ENCODE results near the gene ZNF846. TPM values are rescaled to one million over a fixed set of nuclear protein-coding genes. Genes with fewer than 3 reads are reported as not detected.

Gene ZNF846
- total RNA-seq (2022) (5.3 and 6.2 TPM in 2 replicates), Bru-seq, nascent RNA (percentile 52 among the genes with signal in this experiment), BruChase-seq, experiment 1, labeled RNA remaining after a 2-hour chase (percentile 55 among the genes with signal in this experiment), BruChase-seq, experiment 2, labeled RNA remaining after a 6-hour chase (percentile 55 among the genes with signal in this experiment)
- long read RNA-seq, partial matches to known transcripts = 0 of 6 reads
- long read RNA-seq, other reads (novel, unspliced or antisense) = 6 of 6 reads

- BruUV-seq (replicated peaks) = no TSS peak
- intact Hi-C loops (cut with micrococcal nuclease; ENCODE audit: unreplicated experiment) = loop anchor here (1.0 kb wide), 2 partner anchors 17 to 24 kb away; no protein-coding TSS in a partner anchor
- no peaks in the 10 kb centered on the region for H3K36me3 ChIP-seq (ENCODE audit: control insufficient read depth, insufficient read depth, low read length)
- H3K27me3 ChIP-seq (replicated peaks; ENCODE audit: control insufficient read depth, insufficient read depth, low read length) = no peaks in the 10 kb centered on the region
- DNase-seq = peak; percentile 95 to 97
- no peaks in the 10 kb centered on the region for H3K9me3 ChIP-seq
- Mint-ChIP-seq H3K4me1 (ENCODE audit: low read depth, unreplicated experiment) (no peaks in the 10 kb centered on the region), H3K36me3 (ENCODE audit: insufficient read depth, unreplicated experiment) (peaks cover 10% of the 10 kb centered on the region), H3K9me3 (ENCODE audit: unreplicated experiment) (peaks cover 11% of the 10 kb centered on the region), H3K27me3 (ENCODE audit: insufficient read depth, unreplicated experiment) (no peaks in the 10 kb centered on the region), H3K4me3 (ENCODE audit: unreplicated experiment) (peak within 1 kb of the TSS; percentile 96), H3K27ac (ENCODE audit: unreplicated experiment) (peak within 1 kb of the TSS; percentile 96)
- H3K4me3 ChIP-seq (ENCODE audit: low read depth, low read length) = peak within 1 kb of the TSS; percentile 89
- ChIA-PET CTCF (interaction anchor here (0.6 to 1.1 kb wide), 2 partner anchors 182 to 184 kb away, joined by 3 read pairs; partner anchors contain the start of gene ZNF121), POLR2A (interaction anchor here (0.6 to 1.1 kb wide), 2 partner anchors 25 to 59 kb away, joined by 3 to 6 read pairs; partner anchors contain the start of gene UBL5)
- no peaks in the 10 kb centered on the region for H3K4me1 ChIP-seq
- TF ChIP-seq, protein P1, sequence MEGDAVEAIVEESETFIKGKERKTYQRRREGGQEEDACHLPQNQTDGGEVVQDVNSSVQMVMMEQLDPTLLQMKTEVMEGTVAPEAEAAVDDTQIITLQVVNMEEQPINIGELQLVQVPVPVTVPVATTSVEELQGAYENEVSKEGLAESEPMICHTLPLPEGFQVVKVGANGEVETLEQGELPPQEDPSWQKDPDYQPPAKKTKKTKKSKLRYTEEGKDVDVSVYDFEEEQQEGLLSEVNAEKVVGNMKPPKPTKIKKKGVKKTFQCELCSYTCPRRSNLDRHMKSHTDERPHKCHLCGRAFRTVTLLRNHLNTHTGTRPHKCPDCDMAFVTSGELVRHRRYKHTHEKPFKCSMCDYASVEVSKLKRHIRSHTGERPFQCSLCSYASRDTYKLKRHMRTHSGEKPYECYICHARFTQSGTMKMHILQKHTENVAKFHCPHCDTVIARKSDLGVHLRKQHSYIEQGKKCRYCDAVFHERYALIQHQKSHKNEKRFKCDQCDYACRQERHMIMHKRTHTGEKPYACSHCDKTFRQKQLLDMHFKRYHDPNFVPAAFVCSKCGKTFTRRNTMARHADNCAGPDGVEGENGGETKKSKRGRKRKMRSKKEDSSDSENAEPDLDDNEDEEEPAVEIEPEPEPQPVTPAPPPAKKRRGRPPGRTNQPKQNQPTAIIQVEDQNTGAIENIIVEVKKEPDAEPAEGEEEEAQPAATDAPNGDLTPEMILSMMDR (IDR thresholded peaks at IDR 0.05; ENCODE audit: insufficient read depth in 1 of 2, low read depth in 1 of 2, low read length in 1 of 2, severe bottlenecking in 1 of 2, unreplicated experiment in 1 of 2) = no peak
Measured at GRCh38 chr19:9768175-9769112, at the start of gene ZNF846. ZNF846 (minus strand) TSS chr19:9768738; CDS start chr19:9764950, 3,788 bp downstream.

DNA sequence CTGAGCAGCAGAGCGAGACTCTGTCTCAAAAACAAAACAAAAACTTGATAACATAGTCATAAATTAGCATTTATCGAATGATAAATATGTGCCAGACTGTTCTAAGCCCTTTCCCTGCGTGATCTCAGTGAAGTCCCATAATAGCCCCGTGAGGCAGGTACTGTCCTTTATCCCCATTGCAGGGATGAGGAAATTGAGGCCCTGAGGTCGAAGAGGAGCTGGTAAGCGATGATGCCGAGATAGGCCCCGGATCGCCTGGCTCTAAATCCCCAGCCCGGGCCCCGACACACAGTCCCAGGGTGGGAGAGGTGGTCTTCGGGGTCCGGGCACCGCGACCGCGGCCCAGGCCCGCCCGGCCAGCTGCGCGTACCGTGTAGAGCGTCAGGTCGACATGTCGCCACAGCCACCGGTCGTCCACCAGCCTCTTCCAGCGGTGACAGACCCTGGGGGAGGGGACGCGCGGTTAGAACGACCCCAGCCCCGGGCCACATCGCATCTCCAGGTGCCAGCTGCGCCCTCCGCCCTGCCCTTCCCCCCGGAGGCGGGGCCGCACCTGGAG lies 49.7 kb upstream of the ZNF846 start:
- TF ChIP-seq, protein P1 (IDR thresholded peaks at IDR 0.05; ENCODE audit: insufficient read depth in 1 of 2, low read depth in 1 of 2, low read length in 1 of 2, severe bottlenecking in 1 of 2, unreplicated experiment in 1 of 2) = no peak
- H3K4me3 Mint-ChIP-seq (ENCODE audit: unreplicated experiment) = peak overlapping the region; percentile 90
- no peaks in the 10 kb centered on the region for H3K27me3 ChIP-seq (replicated peaks; ENCODE audit: control insufficient read depth, insufficient read depth, low read length)
- no peak for DNase-seq
- no peaks in the 10 kb centered on the region for H3K9me3 Mint-ChIP-seq (ENCODE audit: unreplicated experiment)
- intact Hi-C loops (cut with micrococcal nuclease; ENCODE audit: unreplicated experiment) = no loop called here
- peaks cover 5% of the 10 kb centered on the region for H3K4me1 Mint-ChIP-seq (ENCODE audit: low read depth, unreplicated experiment)
- H3K36me3 Mint-ChIP-seq (ENCODE audit: insufficient read depth, unreplicated experiment) = peaks cover 50% of the 10 kb centered on the region
- peaks cover 8% of the 10 kb centered on the region for H3K9me3 ChIP-seq
- peak overlapping the region; percentile 73 for H3K4me3 ChIP-seq (ENCODE audit: low read depth, low read length)
- H3K27ac Mint-ChIP-seq (ENCODE audit: unreplicated experiment) = peak overlapping the region; percentile 92
- H3K4me1 ChIP-seq = peaks cover 5% of the 10 kb centered on the region
- ChIA-PET CTCF (interaction anchor here (1.3 kb wide), 1 partner anchor 23 kb away, joined by 5 read pairs; no protein-coding TSS in a partner anchor), POLR2A (interaction anchor here (0.6 to 1.0 kb wide), 2 partner anchors 9 to 453 kb away, joined by 9 to 11 read pairs; partner anchors contain the start of genes ICAM1 and UBL5)
- no TSS peak for BruUV-seq (replicated peaks)
- H3K36me3 ChIP-seq (ENCODE audit: control insufficient read depth, insufficient read depth, low read length) = no peaks in the 10 kb centered on the region; the same call in 1 of the 2 replicates
- no peaks in the 10 kb centered on the region for H3K27me3 Mint-ChIP-seq (ENCODE audit: insufficient read depth, unreplicated experiment)

DNA sequence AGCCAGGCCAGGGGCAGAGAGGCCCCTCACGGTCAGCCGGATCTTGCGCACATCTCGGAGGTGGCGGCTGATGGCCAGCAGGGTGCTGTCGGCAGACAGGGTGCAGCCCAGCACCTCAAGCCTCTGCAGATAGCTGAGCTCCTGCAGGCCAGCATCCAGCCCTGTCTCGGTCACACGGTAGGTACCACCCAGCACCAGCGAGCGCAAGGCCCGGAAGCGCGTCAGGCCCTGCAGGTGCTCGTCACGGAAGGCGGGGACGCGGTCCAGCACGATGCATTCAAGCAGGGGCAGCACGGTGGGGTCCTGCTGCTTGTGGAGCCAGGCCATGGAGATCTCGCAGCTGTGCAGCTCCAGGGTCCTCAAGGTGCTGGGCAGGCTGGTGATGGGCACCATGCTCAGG lies 42.6 kb upstream of the ZNF846 start:
- Histone ChIP-seq H3K9me3 (peaks cover 6% of the 10 kb centered on the region), H3K4me3 (ENCODE audit: low read depth, low read length) (no peak overlapping the region), H3K36me3 (ENCODE audit: control insufficient read depth, insufficient read depth, low read length) (peaks cover 2% of the 10 kb centered on the region), H3K27me3 (replicated peaks; ENCODE audit: control insufficient read depth, insufficient read depth, low read length) (no peaks in the 10 kb centered on the region), H3K4me1 (no peaks in the 10 kb centered on the region)
- Mint-ChIP-seq H3K9me3 (ENCODE audit: unreplicated experiment) (no peaks in the 10 kb centered on the region), H3K4me1 (ENCODE audit: low read depth, unreplicated experiment) (no peaks in the 10 kb centered on the region), H3K36me3 (ENCODE audit: insufficient read depth, unreplicated experiment) (peaks cover 31% of the 10 kb centered on the region), H3K27me3 (ENCODE audit: insufficient read depth, unreplicated experiment) (no peaks in the 10 kb centered on the region), H3K27ac (ENCODE audit: unreplicated experiment) (no peak overlapping the region), H3K4me3 (ENCODE audit: unreplicated experiment) (no peak overlapping the region)
- POLR2A ChIA-PET = interaction anchor here (0.6 kb wide), 1 partner anchor 24 kb away, joined by 6 read pairs; the partner anchor contains the start of gene PIN1
- no TSS peak for BruUV-seq (replicated peaks)
- CTCF ChIA-PET = no interaction called here
- intact Hi-C loops (cut with micrococcal nuclease; ENCODE audit: unreplicated experiment) = no loop called here
- TF ChIP-seq, protein P1 (IDR thresholded peaks at IDR 0.05; ENCODE audit: insufficient read depth in 1 of 2, low read depth in 1 of 2, low read length in 1 of 2, severe bottlenecking in 1 of 2, unreplicated experiment in 1 of 2) = no peak
- DNase-seq = no peak
